GM21515 (cell line): ENCODE data around the gene SMOC2.

Source experiments
- ATAC-seq: cut with Tn5 transposase; IDR thresholded peaks from one replicate; pipeline ENCODE4 v1.9.1; 2021; ENCODE audit not compliant: unreplicated experiment

The SMOC2 gene

GRCh38 chr6:168641446-168641845 is 200.5 kb downstream of the SMOC2 start:
- ATAC-seq, result no peak

DNA sequence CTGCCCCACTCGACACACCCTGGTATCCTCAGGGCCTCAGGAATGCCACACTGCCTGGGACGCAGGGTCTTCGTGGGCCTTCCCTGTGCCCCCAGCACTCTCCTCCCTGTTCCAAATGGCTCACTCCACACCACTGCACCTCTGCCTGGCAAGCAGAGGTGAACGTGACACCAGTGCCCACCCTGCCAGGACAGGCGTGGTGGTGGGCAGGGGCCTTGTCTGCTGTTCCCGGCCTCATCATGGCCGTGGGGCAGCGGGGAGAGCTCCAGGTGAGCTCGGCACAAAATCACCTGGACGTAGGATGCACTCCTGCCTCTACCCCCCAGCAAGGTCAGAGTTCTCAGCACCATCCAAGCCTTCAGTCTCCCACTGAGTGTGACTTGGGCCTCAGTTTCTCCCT is 202.4 kb downstream of the SMOC2 start:
- ATAC-seq, result no peak

- ATAC-seq, result no peak
Measured at GRCh38 chr6:168645326-168645725, 204.3 kb downstream of the SMOC2 start.

DNA sequence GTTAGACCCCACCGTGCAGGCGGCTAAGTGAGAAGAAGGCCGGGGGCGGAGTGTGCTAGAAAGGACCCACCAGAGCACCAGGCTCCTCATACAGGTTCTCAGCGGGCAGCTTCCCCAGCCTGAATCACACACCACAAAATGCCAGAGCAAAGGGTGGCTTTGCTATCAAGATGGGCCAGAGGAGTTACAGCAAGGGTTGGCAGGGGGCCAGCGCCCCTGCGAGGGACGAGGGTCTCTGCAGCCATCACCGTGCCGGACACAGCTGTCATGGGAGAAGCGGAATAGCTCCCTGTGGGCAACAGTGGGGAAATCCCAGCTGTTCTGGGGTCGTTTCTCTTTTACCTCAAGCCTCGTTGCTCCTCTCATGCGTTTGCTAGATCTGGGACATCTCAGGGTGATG is 206.3 kb downstream of the SMOC2 start:
- no peak for ATAC-seq

- no peak for ATAC-seq
Measured at GRCh38 chr6:168648240-168649125, 207.5 kb downstream of the SMOC2 start.

GRCh38 chr6:168649209-168649608 is 208.2 kb downstream of the SMOC2 start:
- no peak for ATAC-seq

DNA sequence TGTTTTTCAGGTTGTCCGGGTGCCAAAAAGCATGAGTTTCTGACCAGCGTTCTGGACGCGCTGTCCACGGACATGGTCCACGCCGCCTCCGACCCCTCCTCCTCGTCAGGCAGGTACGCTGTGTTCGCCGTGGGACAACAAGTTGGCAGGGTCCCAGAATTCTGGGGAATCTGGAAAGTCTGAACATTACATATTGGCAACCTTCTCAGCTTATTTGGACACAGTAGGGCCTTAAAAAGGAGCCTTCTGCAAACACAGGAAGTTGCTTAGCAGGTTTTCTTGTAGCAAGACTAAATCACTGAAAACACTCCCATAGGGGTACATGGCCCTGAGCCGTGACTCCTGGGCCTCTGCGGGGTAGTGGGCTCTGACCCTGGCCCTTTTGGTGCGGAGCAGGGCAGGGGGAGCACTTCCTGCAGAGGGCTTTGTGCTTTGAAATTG is 209.7 kb downstream of the SMOC2 start:
- ATAC-seq, result no peak

DNA sequence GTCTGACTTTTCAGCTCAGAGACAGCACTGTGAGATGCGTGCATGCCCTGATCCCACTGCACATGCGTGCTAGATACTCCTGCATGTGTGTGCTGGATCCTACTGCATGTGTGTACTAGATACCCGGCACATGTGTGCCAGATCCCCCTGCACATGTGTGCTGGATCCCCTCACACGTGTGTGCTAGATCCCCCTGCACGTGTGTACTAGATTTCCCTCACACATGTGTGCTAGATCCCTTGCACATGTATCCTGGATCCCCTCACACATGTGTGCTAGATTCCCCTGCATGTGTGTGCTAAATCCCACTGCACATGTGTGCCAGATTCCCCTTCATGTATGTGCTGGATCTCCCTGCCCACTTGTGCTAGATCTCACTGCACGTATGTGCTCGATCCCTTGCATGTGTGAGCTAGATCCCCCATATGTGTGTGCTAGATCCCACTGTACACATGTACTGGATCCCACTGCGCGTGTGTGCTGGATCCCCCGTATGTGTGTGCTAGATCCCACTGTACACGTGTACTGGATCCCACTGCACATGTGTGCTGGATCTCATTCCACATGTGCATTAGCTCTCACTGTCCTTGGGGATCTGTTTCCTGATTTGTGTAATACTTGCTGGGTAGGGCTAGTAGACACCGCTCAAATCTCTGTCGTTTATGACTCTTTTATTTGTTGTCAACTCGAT is 214.6 kb downstream of the SMOC2 start:
- ATAC-seq, result no peak

DNA sequence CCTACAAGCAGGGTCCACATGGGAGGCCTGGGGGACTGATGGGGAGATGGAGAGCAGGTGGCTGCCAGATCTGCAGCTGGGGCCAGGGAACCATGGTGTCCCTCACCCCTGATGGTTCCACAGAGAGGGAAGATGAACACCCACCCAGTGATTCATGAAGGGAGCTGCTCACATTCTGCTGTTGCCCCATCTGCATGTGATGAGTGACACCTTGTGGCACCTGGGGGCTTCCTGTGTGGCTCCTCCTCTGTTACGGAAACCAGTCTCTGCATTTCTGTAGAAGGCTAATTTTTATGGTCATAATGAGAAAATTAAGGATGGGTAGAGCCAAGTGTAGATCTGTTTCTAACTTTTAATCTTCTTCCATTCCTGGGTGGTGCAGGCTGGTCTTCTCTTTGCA is 217.1 kb downstream of the SMOC2 start:
- no peak for ATAC-seq

GRCh38 chr6:168660400-168660945 is 219.5 kb downstream of the SMOC2 start:
- ATAC-seq, result no peak

- ATAC-seq, result no peak
Measured at GRCh38 chr6:168662301-168662936, 221.4 kb downstream of the SMOC2 start.

- ATAC-seq, result no peak
Measured at GRCh38 chr6:168663041-168663440, 222.1 kb downstream of the SMOC2 start.

GRCh38 chr6:168664956-168665355 is 224.0 kb downstream of the SMOC2 start:
- ATAC-seq, result no peak

DNA sequence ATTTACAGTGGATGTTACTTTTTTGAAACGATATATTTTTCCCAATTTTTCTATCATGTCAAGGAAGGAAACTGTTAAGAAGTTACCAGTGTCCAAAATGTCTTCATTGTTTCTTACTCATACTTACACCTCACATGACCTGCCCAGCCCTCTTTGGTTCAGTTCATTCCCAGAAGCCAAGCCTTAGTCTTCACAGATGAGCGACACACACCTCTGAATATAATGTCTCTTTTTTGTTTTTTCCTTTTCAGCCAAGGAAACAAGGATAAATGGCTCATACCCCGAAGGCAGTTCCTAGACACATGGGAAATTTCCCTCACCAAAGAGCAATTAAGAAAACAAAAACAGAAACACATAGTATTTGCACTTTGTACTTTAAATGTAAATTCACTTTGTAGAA is 225.2 kb downstream of the SMOC2 start:
- ATAC-seq, result no peak

DNA sequence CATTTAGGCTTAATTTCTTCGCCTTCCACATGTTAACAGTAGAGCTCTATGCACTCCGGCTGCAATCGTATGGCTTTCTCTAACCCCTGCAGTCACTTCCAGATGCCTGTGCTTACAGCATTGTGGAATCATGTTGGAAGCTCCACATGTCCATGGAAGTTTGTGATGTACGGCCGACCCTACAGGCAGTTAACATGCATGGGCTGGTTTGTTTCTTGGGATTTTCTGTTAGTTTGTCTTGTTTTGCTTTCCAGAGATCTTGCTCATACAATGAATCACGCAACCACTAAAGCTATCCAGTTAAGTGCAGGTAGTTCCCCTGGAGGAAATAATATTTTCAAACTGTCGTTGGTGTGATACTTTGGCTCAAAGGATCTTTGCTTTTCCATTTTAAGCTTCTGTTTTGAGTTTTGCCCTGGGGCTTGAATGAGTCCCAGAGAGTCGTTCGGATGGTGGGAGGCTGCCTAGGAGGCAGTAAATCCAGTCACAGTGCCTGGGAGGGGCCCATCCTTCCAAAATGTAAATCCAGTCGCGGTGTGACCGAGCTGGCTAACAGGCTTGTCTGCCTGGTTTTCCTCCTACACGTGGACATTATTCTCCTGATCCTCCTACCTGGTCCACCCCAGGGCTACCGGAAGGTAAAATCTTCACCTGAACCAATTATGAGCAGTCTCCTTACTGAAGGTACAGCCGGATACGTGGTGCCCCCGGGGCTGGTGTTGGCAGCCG is 225.9 kb downstream of the SMOC2 start:
- no peak for ATAC-seq

DNA sequence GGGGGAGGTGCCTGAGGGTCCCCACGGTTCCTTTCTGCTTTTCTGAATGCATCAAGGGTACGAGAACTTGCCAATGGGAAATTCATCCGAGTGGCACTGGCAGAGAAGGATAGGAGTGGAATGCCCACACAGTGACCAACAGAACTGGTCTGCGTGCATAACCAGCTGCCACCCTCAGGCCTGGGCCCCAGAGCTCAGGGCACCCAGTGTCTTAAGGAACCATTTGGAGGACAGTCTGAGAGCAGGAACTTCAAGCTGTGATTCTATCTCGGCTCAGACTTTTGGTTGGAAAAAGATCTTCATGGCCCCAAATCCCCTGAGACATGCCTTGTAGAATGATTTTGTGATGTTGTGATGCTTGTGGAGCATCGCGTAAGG is 226.4 kb downstream of the SMOC2 start:
- no peak for ATAC-seq

GRCh38 chr6:168670401-168670985 is 229.5 kb downstream of the SMOC2 start:
- no peak for ATAC-seq

DNA sequence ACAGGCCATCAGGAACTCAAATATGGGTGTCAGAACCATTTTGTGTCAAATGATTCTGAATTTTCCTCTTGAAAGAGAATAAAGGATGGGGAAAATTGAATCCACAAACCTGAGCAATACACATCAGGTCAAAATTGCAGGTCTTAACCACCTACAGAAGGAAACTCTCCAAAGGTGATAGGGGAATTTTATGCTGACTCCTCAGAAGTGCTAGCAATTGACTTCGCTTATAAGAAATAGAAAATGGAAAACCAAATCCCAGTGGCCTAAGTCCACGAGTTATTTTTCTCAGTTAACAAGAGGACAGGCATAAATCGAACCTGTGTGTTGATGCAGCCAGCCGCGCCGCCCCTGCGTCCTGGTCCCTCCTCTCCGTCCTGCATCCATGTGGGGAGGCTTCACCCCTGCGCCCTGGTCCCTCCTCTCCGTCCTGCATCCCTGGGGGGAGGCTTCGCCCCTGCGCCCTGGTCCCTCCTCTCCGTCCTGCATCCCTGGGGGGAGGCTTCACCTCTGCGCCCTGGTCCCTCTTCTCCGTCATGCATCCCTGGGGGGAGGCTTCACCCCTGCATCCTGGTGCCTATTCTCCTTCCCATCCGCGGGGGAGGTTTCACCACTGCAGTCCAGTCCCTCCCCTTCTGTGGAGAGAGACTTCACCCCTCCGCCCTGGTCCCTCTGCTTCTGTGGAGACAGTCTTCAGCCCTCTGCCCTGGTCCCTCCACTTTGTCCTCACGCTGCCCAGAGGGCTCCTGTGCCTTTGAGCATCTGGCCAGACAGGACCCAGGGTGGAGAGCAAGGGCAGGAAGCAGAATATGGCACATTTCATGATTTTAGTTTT is 230.3 kb downstream of the SMOC2 start:
- no peak for ATAC-seq

DNA sequence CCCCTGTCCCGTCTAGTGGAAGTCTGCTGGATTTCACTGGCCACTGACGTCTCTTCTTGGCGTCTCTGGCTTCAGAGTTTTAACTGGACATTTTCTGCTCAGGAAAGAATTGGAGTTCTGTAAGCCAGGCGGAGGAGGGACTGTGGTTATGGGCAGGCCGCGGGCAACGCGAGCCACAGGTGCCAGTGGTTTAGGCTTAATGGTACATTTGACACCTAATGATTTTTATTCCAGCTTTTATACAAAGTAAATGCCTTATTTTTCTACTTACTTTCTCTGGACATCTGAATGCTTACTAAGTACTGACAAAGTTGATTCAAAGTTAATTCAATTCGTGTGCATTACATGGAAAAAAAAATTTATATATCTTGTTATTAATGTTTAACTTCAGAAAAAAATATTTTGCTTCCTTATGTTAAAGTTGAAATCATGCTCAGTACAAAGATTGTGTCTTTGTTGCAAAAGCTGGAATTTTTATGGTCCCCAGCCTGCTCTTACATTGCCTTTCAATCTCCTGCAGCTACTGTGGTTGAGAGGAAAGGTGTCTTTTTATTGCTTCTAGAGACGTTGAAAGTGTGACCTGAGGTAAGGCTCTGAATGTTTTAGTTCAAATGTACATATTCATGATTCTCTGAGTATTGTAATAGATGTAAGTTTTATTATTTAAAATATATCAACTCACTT is 231.0 kb downstream of the SMOC2 start:
- no peak for ATAC-seq
